B cell (primary cell): ENCODE results near the gene CYS1. TPM values are rescaled to one million over a fixed set of nuclear protein-coding genes. Genes with fewer than 3 reads are reported as not detected.

Source experiments
- ATAC-seq: fragments of 200-7000 bp; cut with Tn5 transposase; one replicate; pipeline ENCODE4 v1.10.0; 2021; ENCODE audit warnings: low read depth, mild to moderate bottlenecking, moderate number of reproducible peaks, moderate library complexity
- CTCF ChIA-PET: fragments of 350-600 bp; sonication (Branson Sonifier 250); formaldehyde crosslinking; loops from one replicate; lab custom pipeline; 2021; ENCODE audit warnings: antibody characterized with exemption, inconsistent platforms; lab: Charles Lee
- POLR2A ChIA-PET: fragments of 350-600 bp; sonication (Branson Sonifier 250); formaldehyde crosslinking; loops from one replicate; lab custom pipeline; 2021; ENCODE audit warnings: antibody characterized with exemption; lab: Charles Lee
- DNase-seq: peaks from one replicate; pipeline ENCODE4 v3.0.0; 2013
- H2AFZ ChIP-seq: 2 replicates; pipeline ENCODE4 v1.6.1; 2012; ENCODE audit warnings: mild to moderate bottlenecking, low read depth, low read length; ENCODE audit not compliant: insufficient read depth, poor library complexity, severe bottlenecking
- H3K27ac ChIP-seq, 2 donors: 1 replicate in 1 of 2; 2 replicates in 1 of 2; pipeline ENCODE4 v1.5.1; 2012 to 2013; ENCODE audit warnings: low read length in 2 of 2, mild to moderate bottlenecking in 2 of 2, moderate library complexity in 1 of 2
- H3K27me3 ChIP-seq, 4 experiments: fragments of 200-600 bp in 1 of 4; sonication (generic) in 1 of 4; replicated peaks in 1 of 4; 1 replicate in 2 of 4; 2 replicates in 2 of 4; pipeline versions ENCODE4 v1.6.1 to v1.7.0; 2013 to 2016; ENCODE audit warnings: low read length in 3 of 4, mild to moderate bottlenecking in 2 of 4, mixed read lengths in 1 of 4, moderate library complexity in 1 of 4; ENCODE audit not compliant: insufficient read depth in 4 of 4, control insufficient read depth in 3 of 4; ENCODE audit errors: control extremely low read depth in 1 of 4
- H3K36me3 ChIP-seq, 2 experiments: replicated peaks in 1 of 2; 1 replicate in 1 of 2; 2 replicates in 1 of 2; pipeline versions ENCODE4 v1.6.1 to v1.7.1; 2013; ENCODE audit warnings: low read length in 1 of 2; ENCODE audit not compliant: insufficient read depth in 2 of 2, control insufficient read depth in 1 of 2; ENCODE audit errors: control extremely low read depth in 1 of 2, extremely low read depth in 1 of 2
- H3K4me1 ChIP-seq, 2 donors: fragments of 200-600 bp in 1 of 2; sonication (generic) in 1 of 2; 1 replicate in 1 of 2; 2 replicates in 1 of 2; pipeline versions ENCODE4 v1.5.1 to v1.6.1; 2013 to 2017; ENCODE audit warnings: low read length in 2 of 2; ENCODE audit not compliant: control insufficient read depth in 2 of 2, insufficient read depth in 2 of 2
- H3K4me2 ChIP-seq: replicated peaks from 2 replicates; pipeline ENCODE3; 2012; ENCODE audit warnings: mild to moderate bottlenecking, low read depth, low read length; ENCODE audit not compliant: poor library complexity, severe bottlenecking
- H3K4me3 ChIP-seq, 5 experiments: fragments of 200-600 bp in 1 of 5; sonication (generic) in 1 of 5; 1 replicate in 3 of 5; 2 replicates in 2 of 5; pipeline versions ENCODE4 v1.5.1 to v1.7.0; 2011 to 2016; ENCODE audit warnings: low read length in 4 of 5, mild to moderate bottlenecking in 4 of 5, low read depth in 2 of 5, control low read depth in 1 of 5, moderate library complexity in 1 of 5; ENCODE audit not compliant: insufficient read depth in 1 of 5; ENCODE audit errors: control extremely low read depth in 1 of 5, extremely low read depth in 1 of 5
- H3K79me2 ChIP-seq: fragments of 200-600 bp; sonication (generic); one replicate; pipeline ENCODE4 v1.6.0; 2016; ENCODE audit warnings: low read length; ENCODE audit not compliant: control insufficient read depth, insufficient read depth
- H3K9ac ChIP-seq: fragments of 200-600 bp; sonication (generic); 2 replicates; pipeline ENCODE4 v1.6.1; 2017; ENCODE audit warnings: mild to moderate bottlenecking, low read length, moderate library complexity
- H3K9me3 ChIP-seq, 3 donors: one replicate each; pipeline versions ENCODE4 v1.6.1 to v1.7.1; 2013; ENCODE audit warnings: low read length in 2 of 3; ENCODE audit not compliant: control insufficient read depth in 2 of 3, insufficient read depth in 1 of 3; ENCODE audit errors: control extremely low read depth in 1 of 3
- H4K20me1 ChIP-seq: 2 replicates; pipeline ENCODE4 v1.6.0; 2012; ENCODE audit warnings: mild to moderate bottlenecking, low read length; ENCODE audit not compliant: insufficient read depth, control insufficient read depth, poor library complexity, severe bottlenecking
- H3K27ac Mint-ChIP-seq: one replicate; pipeline ENCODE4 v1.8.0; 2021; ENCODE audit warnings: mixed read lengths
- H3K27me3 Mint-ChIP-seq: one replicate; pipeline ENCODE4 v1.8.0; 2021; ENCODE audit warnings: mixed read lengths
- H3K4me1 Mint-ChIP-seq: one replicate; pipeline ENCODE4 v1.8.0; 2021; ENCODE audit warnings: mixed read lengths
- H3K4me3 Mint-ChIP-seq: one replicate; pipeline ENCODE4 v1.8.0; 2021; ENCODE audit warnings: mixed read lengths
- H3K9me3 Mint-ChIP-seq: one replicate; pipeline ENCODE4 v1.8.0; 2022; ENCODE audit warnings: mixed read lengths; ENCODE audit not compliant: insufficient read depth
- EZH2 ChIP-seq: IDR thresholded peaks from 2 replicates; pipeline ENCODE4 v1.6.1; 2012; ENCODE audit warnings: borderline replicate concordance, low read depth, mild to moderate bottlenecking, moderate library complexity, low read length; ENCODE audit not compliant: insufficient read depth, poor library complexity, severe bottlenecking
- WGBS: methylation state at CpG from one replicate; pipeline ENCODE4 v1.1.5; 2013; ENCODE audit warnings: missing lambda C conversion rate; ENCODE audit not compliant: insufficient coverage; 5-methylcytosine and 5-hydroxymethylcytosine counted together
- intact Hi-C: fragments of 100-400 bp; cut with micrococcal nuclease; formaldehyde crosslinking; loops from one replicate; pipeline ENCODE4 v1.10.0; 2022
- polyA plus RNA-seq: library from polyadenylated mRNA; depleted of rRNA; stranded (reverse); fragments of >200 nt; gene quantifications from 2 replicates; pipeline ENCODE4 v1.2.3, GENCODE V29; 2012
- total RNA-seq, 2 donors: library from RNA; stranded (reverse); fragments of 120-200 nt in 1 of 2; gene quantifications; 1 replicate in 1 of 2; 2 replicates in 1 of 2; pipeline versions ENCODE4 v1.2.3 to v1.2.4, GENCODE V29; 2013 to 2022
- TF ChIP-seq, protein P1 (sequence below): fragments of 200-600 bp; IDR thresholded peaks from one replicate; pipeline ENCODE4 v1.8.0; 2022; ENCODE audit warnings: antibody characterized with exemption, mild to moderate bottlenecking

Gene CYS1
- total and polyA plus RNA-seq, 2 donors (not counting 1 experiment from before 2014, with no cell fraction given): not detected

DNA sequence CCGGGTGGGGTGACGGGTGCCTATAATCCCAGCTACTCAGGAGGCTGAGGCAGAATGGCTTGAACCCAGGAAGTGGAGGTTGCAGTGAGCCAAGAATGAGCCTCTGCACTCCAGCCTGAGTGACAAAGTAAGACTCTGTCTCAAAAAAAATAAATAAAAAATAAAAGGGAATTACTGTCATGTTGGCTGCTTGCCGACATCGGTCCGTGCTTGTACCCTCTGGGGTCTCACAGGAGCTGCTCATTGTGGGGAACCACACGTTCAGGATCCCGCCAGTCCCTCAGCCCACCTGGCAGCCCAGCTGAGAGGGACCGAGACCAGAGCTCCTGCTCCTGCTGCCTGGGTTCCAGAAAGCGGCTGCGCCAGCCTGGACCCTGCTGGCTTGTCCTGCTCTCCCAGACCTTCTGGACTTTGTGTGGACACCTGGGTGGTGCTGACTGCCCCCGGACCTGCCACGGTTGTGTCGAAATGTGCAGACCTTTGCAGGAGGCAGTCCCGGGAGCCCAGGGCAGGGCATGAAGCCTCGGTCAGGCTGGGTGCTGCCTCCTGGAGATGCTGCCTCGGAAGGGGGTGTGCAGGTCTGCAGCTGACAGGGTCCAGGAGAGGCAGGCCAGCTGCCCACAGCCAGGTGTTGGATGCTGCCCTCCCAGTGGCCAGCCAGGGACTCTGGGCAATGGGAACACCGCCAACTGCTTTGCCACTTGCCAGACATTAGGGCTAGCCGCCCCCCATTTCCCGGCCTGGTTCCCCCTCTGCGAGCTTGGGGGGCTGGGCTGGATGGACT lies 20.5 kb downstream of the CYS1 start:
- peaks cover 2% of the 10 kb centered on the region for H3K4me1 Mint-ChIP-seq
- H3K9me3 Mint-ChIP-seq: no peaks in the 10 kb centered on the region
- H3K9ac ChIP-seq: no peak overlapping the region
- no peak overlapping the region for H3K4me3 Mint-ChIP-seq
- no peaks in the 10 kb centered on the region for H3K9me3 ChIP-seq
- POLR2A ChIA-PET: no interaction called here
- intact Hi-C loops: no loop called here
- H3K4me3 ChIP-seq: no peak overlapping the region
- CTCF ChIA-PET: interaction anchor here (0.7 to 1.2 kb wide), 6 partner anchors 11 to 246 kb away, joined by 3 to 5 read pairs (median 3); no protein-coding TSS in a partner anchor
- H3K27me3 ChIP-seq: peaks cover 0 to 10% (median 0%) of the 10 kb centered on the region in 4 experiments
- H3K4me1 ChIP-seq: peaks cover 0 to 7% of the 10 kb centered on the region in 2 donors
- no peak overlapping the region for H3K27ac Mint-ChIP-seq
- H2AFZ ChIP-seq: no peak overlapping the region
- peaks cover 6% of the 10 kb centered on the region for H4K20me1 ChIP-seq
- 91% methylated on average over 20 of the region's 20 CpGs for WGBS
- TF ChIP-seq, protein P1, sequence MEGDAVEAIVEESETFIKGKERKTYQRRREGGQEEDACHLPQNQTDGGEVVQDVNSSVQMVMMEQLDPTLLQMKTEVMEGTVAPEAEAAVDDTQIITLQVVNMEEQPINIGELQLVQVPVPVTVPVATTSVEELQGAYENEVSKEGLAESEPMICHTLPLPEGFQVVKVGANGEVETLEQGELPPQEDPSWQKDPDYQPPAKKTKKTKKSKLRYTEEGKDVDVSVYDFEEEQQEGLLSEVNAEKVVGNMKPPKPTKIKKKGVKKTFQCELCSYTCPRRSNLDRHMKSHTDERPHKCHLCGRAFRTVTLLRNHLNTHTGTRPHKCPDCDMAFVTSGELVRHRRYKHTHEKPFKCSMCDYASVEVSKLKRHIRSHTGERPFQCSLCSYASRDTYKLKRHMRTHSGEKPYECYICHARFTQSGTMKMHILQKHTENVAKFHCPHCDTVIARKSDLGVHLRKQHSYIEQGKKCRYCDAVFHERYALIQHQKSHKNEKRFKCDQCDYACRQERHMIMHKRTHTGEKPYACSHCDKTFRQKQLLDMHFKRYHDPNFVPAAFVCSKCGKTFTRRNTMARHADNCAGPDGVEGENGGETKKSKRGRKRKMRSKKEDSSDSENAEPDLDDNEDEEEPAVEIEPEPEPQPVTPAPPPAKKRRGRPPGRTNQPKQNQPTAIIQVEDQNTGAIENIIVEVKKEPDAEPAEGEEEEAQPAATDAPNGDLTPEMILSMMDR: no peak
- TF ChIP-seq EZH2: no peak
- H3K27me3 Mint-ChIP-seq: peaks cover 3% of the 10 kb centered on the region
- peaks cover 1 to 9% of the 10 kb centered on the region in 2 experiments for H3K36me3 ChIP-seq
- no peak overlapping the region for H3K4me2 ChIP-seq
- no peak for DNase-seq
- no peak overlapping the region for H3K27ac ChIP-seq
- H3K79me2 ChIP-seq: no peaks in the 10 kb centered on the region
- no peak for ATAC-seq

DNA sequence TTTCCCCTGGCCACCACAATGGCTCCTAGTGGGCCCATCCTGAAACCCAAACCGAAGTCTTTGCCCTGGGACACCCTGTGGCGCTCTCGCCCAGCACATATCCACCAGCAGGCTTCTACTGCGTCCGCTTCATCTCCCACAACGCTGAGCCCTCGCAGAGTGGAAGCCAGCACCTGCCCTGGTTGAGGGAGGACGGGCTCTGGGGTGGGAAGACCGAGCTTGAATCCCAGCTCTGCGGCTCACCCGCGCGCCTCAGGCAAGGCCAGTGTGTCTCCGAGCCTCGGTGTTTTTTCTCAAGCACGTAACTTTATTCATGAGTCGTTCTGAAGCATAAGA lies 21.2 kb downstream of the CYS1 start:
- peaks cover 3% of the 10 kb centered on the region for H3K27me3 Mint-ChIP-seq
- WGBS: 94% methylated on average over 15 of the region's 17 CpGs

More for the DNA sequence above, 21.2 kb downstream of the CYS1 start:
- intact Hi-C loops: no loop called here
- Histone ChIP-seq H3K9ac (no peak overlapping the region), H3K4me2 (no peak overlapping the region), H3K27me3 (peaks cover 0 to 10% (median 0%) of the 10 kb centered on the region in 4 experiments), H4K20me1 (peaks cover 8% of the 10 kb centered on the region), H3K27ac (no peak overlapping the region), H3K79me2 (no peaks in the 10 kb centered on the region), H3K36me3 (peaks cover 1 to 17% of the 10 kb centered on the region in 2 experiments), H3K4me1 (peaks cover 0 to 7% of the 10 kb centered on the region in 2 donors), H3K4me3 (no peak overlapping the region), H3K9me3 (no peaks in the 10 kb centered on the region), H2AFZ (no peak overlapping the region)
- ChIA-PET CTCF (interaction anchor here (1.0 to 1.2 kb wide), 3 partner anchors 12 to 244 kb away, joined by 3 read pairs; no protein-coding TSS in a partner anchor), POLR2A (no interaction called here)
- Mint-ChIP-seq H3K4me3 (no peak overlapping the region), H3K9me3 (no peaks in the 10 kb centered on the region), H3K4me1 (peaks cover 2% of the 10 kb centered on the region), H3K27ac (no peak overlapping the region)
- DNase-seq: no peak
- ATAC-seq: no peak
- no peak for TF ChIP-seq EZH2
- TF ChIP-seq, protein P1: no peak
